Panc1 (cell line): Measurements from ENCODE around the gene ADAMTS18.

Experiments used
- POLR2AphosphoS5 ChIP-seq: IDR thresholded peaks from 2 replicates; pipeline ENCODE4 v1.6.1; 2012; ENCODE audit warnings: mild to moderate bottlenecking, low read depth, low read length, moderate library complexity
- TF ChIP-seq, protein P1 (sequence below): fragments of 450-650 bp; IDR thresholded peaks from 2 replicates; pipeline ENCODE4 v1.5.1; 2017; ENCODE audit warnings: mild to moderate bottlenecking

DNA sequence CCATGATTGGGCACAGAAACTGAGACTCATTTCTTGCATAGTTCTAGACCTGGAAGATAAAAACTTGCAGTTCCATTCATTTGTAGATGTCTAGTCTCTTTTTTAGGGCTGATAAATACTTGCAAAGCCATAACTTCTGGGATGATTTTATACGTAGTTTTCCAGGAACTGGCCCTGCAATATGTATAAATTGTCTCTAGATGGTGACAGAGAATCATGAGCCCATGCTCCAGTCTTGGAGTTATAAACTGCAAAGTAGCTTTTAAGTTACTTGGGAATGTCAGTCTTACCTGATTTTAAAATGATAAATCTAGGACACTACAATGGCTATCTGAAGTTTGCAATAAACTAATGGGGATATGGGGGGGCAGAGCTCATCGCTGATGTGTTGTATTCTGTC lies 3.0 kb upstream of the ADAMTS18 start:
- TF ChIP-seq, protein P1, sequence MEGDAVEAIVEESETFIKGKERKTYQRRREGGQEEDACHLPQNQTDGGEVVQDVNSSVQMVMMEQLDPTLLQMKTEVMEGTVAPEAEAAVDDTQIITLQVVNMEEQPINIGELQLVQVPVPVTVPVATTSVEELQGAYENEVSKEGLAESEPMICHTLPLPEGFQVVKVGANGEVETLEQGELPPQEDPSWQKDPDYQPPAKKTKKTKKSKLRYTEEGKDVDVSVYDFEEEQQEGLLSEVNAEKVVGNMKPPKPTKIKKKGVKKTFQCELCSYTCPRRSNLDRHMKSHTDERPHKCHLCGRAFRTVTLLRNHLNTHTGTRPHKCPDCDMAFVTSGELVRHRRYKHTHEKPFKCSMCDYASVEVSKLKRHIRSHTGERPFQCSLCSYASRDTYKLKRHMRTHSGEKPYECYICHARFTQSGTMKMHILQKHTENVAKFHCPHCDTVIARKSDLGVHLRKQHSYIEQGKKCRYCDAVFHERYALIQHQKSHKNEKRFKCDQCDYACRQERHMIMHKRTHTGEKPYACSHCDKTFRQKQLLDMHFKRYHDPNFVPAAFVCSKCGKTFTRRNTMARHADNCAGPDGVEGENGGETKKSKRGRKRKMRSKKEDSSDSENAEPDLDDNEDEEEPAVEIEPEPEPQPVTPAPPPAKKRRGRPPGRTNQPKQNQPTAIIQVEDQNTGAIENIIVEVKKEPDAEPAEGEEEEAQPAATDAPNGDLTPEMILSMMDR: peak; percentile 49; the same call in 1 of the 2 replicates
- no peak for TF ChIP-seq POLR2AphosphoS5
